IMR-90 (cell line): ENCODE measurements around the gene MCM8. TPM values are rescaled to one million over a fixed set of nuclear protein-coding genes. Genes with fewer than 3 reads are reported as not detected.

Experiments used
- ATAC-seq: fragments of 200-7000 bp; cut with Tn5 transposase; 2 replicates; pipeline ENCODE4 v1.9.1; 2020; ENCODE audit warnings: low read depth, mild to moderate bottlenecking, moderate library complexity
- BruUV-seq: library from RNA; stranded (reverse); fragments of 400-500 nt; replicated peaks from 2 replicates; lab custom pipeline; 2021; lab: Mats Ljungman, UMichigan
- CTCF ChIA-PET: fragments of 300-600 bp; formaldehyde crosslinking; extraction: SDS; loops from one replicate; lab custom pipeline; 2021; ENCODE audit warnings: antibody characterized with exemption; lab: Yijun Ruan, JAX
- POLR2A ChIA-PET: fragments of 300-600 bp; sonication (Branson Sonifier 250); formaldehyde crosslinking; loops from one replicate; lab custom pipeline; 2022; ENCODE audit warnings: antibody characterized with exemption; ENCODE audit not compliant: unreplicated experiment; lab: Charles Lee
- DNase-seq: peaks from one replicate; pipeline ENCODE4 v3.0.0; 2013
- H2AFZ ChIP-seq: replicated peaks from 2 replicates; pipeline ENCODE3; 2013; ENCODE audit warnings: low read length, mild to moderate bottlenecking; ENCODE audit not compliant: poor library complexity
- H2AK5ac ChIP-seq: 2 replicates; pipeline ENCODE4 v1.6.1; 2013; ENCODE audit warnings: low read depth, low read length, inconsistent platforms
- H2AK9ac ChIP-seq: replicated peaks from 2 replicates; pipeline ENCODE3; 2013; ENCODE audit warnings: mild to moderate bottlenecking, low read depth, low read length, moderate library complexity; ENCODE audit not compliant: poor library complexity
- H2BK120ac ChIP-seq: 2 replicates; pipeline ENCODE4 v1.6.1; 2013; ENCODE audit warnings: low read depth, low read length, inconsistent platforms
- H2BK15ac ChIP-seq: 3 replicates; pipeline ENCODE4 v1.6.1; 2013; ENCODE audit warnings: low read depth, low read length, inconsistent platforms
- H2BK20ac ChIP-seq: 2 replicates; pipeline ENCODE4 v1.6.1; 2013; ENCODE audit warnings: low read depth, mild to moderate bottlenecking, inconsistent platforms, low read length, moderate library complexity
- H2BK5ac ChIP-seq: 2 replicates; pipeline ENCODE4 v1.6.1; 2013; ENCODE audit warnings: mild to moderate bottlenecking, low read depth, low read length, inconsistent platforms; ENCODE audit not compliant: poor library complexity, severe bottlenecking
- H3K14ac ChIP-seq: replicated peaks from 2 replicates; pipeline ENCODE4 v1.6.1; 2013; ENCODE audit warnings: low read depth, low read length, inconsistent platforms
- H3K18ac ChIP-seq: 2 replicates; pipeline ENCODE4 v1.6.1; 2013; ENCODE audit warnings: low read depth, low read length, control low read depth
- H3K23ac ChIP-seq: 2 replicates; pipeline ENCODE4 v1.6.1; 2013; ENCODE audit warnings: low read depth, low read length, inconsistent platforms
- H3K27ac ChIP-seq: 2 replicates; pipeline ENCODE4 v1.5.1; 2013; ENCODE audit warnings: mild to moderate bottlenecking, control low read depth, low read length; ENCODE audit not compliant: insufficient read depth
- H3K27me3 ChIP-seq: 2 replicates; pipeline ENCODE4 v1.6.1; 2013; ENCODE audit warnings: low read length; ENCODE audit not compliant: control insufficient read depth, insufficient read depth
- H3K36me3 ChIP-seq: 2 replicates; pipeline ENCODE4 v1.6.1; 2013; ENCODE audit warnings: low read length, mixed read lengths; ENCODE audit not compliant: control insufficient read depth, insufficient read depth
- H3K4ac ChIP-seq: 2 replicates; pipeline ENCODE4 v1.6.1; 2013; ENCODE audit warnings: low read depth, low read length, inconsistent platforms
- H3K4me1 ChIP-seq: 2 replicates; pipeline ENCODE4 v1.6.1; 2013; ENCODE audit warnings: low read length, mixed read lengths; ENCODE audit not compliant: control insufficient read depth, insufficient read depth
- H3K4me2 ChIP-seq: 2 replicates; pipeline ENCODE4 v1.6.1; 2013; ENCODE audit warnings: low read depth, mild to moderate bottlenecking, control low read depth, low read length, moderate library complexity
- H3K4me3 ChIP-seq: 2 replicates; pipeline ENCODE4 v1.5.1; 2013; ENCODE audit warnings: low read depth, mild to moderate bottlenecking, control low read depth, low read length, moderate library complexity; ENCODE audit not compliant: insufficient read depth
- H3K56ac ChIP-seq: 2 replicates; pipeline ENCODE4 v1.6.1; 2013; ENCODE audit warnings: low read length, inconsistent platforms; ENCODE audit not compliant: insufficient read depth; ENCODE audit errors: extremely low read depth
- H3K79me1 ChIP-seq, 2 experiments: 2 replicates each; pipeline ENCODE4 v1.6.1; 2013; ENCODE audit warnings: low read length in 2 of 2, inconsistent platforms in 1 of 2, low read depth in 1 of 2
- H3K9ac ChIP-seq: 2 replicates; pipeline ENCODE4 v1.6.1; 2013; ENCODE audit warnings: low read depth, low read length, control low read depth
- H3K9me1 ChIP-seq: 2 replicates; pipeline ENCODE4 v1.6.1; 2013; ENCODE audit warnings: low read length, inconsistent platforms; ENCODE audit not compliant: insufficient read depth
- H3K9me3 ChIP-seq: 2 replicates; pipeline ENCODE4 v1.6.1; 2013; ENCODE audit warnings: low read length; ENCODE audit not compliant: control insufficient read depth, insufficient read depth
- H4K20me1 ChIP-seq: 2 replicates; pipeline ENCODE4 v1.6.1; 2013; ENCODE audit warnings: low read length, inconsistent platforms; ENCODE audit not compliant: insufficient read depth
- H4K5ac ChIP-seq: 2 replicates; pipeline ENCODE4 v1.6.1; 2013; ENCODE audit warnings: mild to moderate bottlenecking, low read depth, low read length, control low read depth
- H4K8ac ChIP-seq, 2 experiments: 2 replicates each; pipeline ENCODE4 v1.6.1; 2013; ENCODE audit warnings: low read depth in 2 of 2, low read length in 2 of 2, control low read depth in 1 of 2, inconsistent platforms in 1 of 2
- H4K91ac ChIP-seq: 2 replicates; pipeline ENCODE4 v1.6.1; 2013; ENCODE audit warnings: low read depth, low read length, inconsistent platforms; ENCODE audit not compliant: insufficient read depth
- BHLHE40 ChIP-seq: fragments of 150-350 bp; IDR thresholded peaks from 2 replicates; pipeline ENCODE4 v1.6.1; 2016; ENCODE audit warnings: mild to moderate bottlenecking, low read depth, low read length
- CEBPB ChIP-seq: IDR thresholded peaks from 2 replicates; pipeline ENCODE4 v1.6.1; 2012; ENCODE audit warnings: low read depth, low read length, improper control_type of control experiment
- CHD1 ChIP-seq: IDR thresholded peaks from 2 replicates; pipeline ENCODE4 v1.6.1; 2012; ENCODE audit warnings: low read depth, low read length, improper control_type of control experiment
- FOS ChIP-seq: fragments of 150-350 bp; IDR thresholded peaks from 2 replicates; pipeline ENCODE4 v1.6.1; 2016; ENCODE audit warnings: low read depth, low read length
- MAFK ChIP-seq: IDR thresholded peaks from 2 replicates; pipeline ENCODE4 v1.6.1; 2012; ENCODE audit warnings: low read depth, low read length, improper control_type of control experiment
- MAZ ChIP-seq: IDR thresholded peaks from 2 replicates; pipeline ENCODE4 v1.6.1; 2012; ENCODE audit warnings: low read depth, mild to moderate bottlenecking, low read length, improper control_type of control experiment, moderate library complexity, borderline replicate concordance
- MXI1 ChIP-seq: IDR thresholded peaks from 2 replicates; pipeline ENCODE4 v1.6.1; 2012; ENCODE audit warnings: low read depth, mild to moderate bottlenecking, low read length, moderate library complexity, borderline replicate concordance
- NFE2L2 ChIP-seq: fragments of 150-350 bp; IDR thresholded peaks from 2 replicates; pipeline ENCODE4 v1.6.1; 2016; ENCODE audit warnings: low read depth, mild to moderate bottlenecking, low read length
- POLR2A ChIP-seq: IDR thresholded peaks from 2 replicates; pipeline ENCODE4 v1.6.1; 2012; ENCODE audit warnings: mild to moderate bottlenecking, low read depth, low read length
- RAD21 ChIP-seq: IDR thresholded peaks from 2 replicates; pipeline ENCODE4 v1.6.1; 2012; ENCODE audit warnings: low read length, improper control_type of control experiment
- RCOR1 ChIP-seq: IDR thresholded peaks from 2 replicates; pipeline ENCODE4 v1.6.1; 2012; ENCODE audit warnings: mild to moderate bottlenecking, low read length, improper control_type of control experiment; ENCODE audit not compliant: insufficient replicate concordance
- SMC3 ChIP-seq: fragments of 150-350 bp; IDR thresholded peaks from 2 replicates; pipeline ENCODE4 v1.6.1; 2016; ENCODE audit warnings: low read depth, mild to moderate bottlenecking, antibody characterized with exemption, low read length, moderate library complexity
- WGBS, 2 experiments: methylation state at CpG; one replicate each; pipeline versions ENCODE4 v1.1.5 to v1.1.7; 2013; ENCODE audit warnings: missing lambda C conversion rate in 2 of 2; ENCODE audit not compliant: insufficient read length in 1 of 2; ENCODE audit errors: extremely low coverage in 2 of 2; 5-methylcytosine and 5-hydroxymethylcytosine counted together
- dilution Hi-C: fragments of 300-500 bp; cut with HindIII; formaldehyde crosslinking; loops from one replicate; pipeline ENCODE4 v1.14.3; 2018; ENCODE audit warnings: low sequenced_read_pairs; ENCODE audit not compliant: unreplicated experiment
- in situ Hi-C: fragments of 300-500 bp; cut with MboI; formaldehyde crosslinking; loops from 3 replicates; pipeline ENCODE4 v1.14.3; 2019; ENCODE audit warnings: low sequenced_read_pairs, inconsistent platforms, mixed read lengths
- intact Hi-C: fragments of 100-400 bp; cut with micrococcal nuclease; formaldehyde crosslinking; loops from 2 replicates; pipeline ENCODE4 v1.10.0; 2022
- polyA plus RNA-seq, 3 experiments: library from polyadenylated mRNA; depleted of rRNA; stranded (reverse); fragments of >200 nt; gene quantifications; 2 replicates each; pipeline ENCODE4 v1.2.3, GENCODE V29; 2012; ENCODE audit warnings: low replicate concordance in 1 of 3
- total RNA-seq: library from RNA; depleted of rRNA; stranded (reverse); fragments of >200 nt; gene quantifications from 2 replicates; pipeline ENCODE4 v1.2.3, GENCODE V29; 2012
- TF ChIP-seq, protein P1 (sequence below): fragments of 150-350 bp; IDR thresholded peaks from 2 replicates; pipeline ENCODE4 v1.6.1; 2017; ENCODE audit warnings: mild to moderate bottlenecking, antibody characterized with exemption, low read length, low read depth
- TF ChIP-seq, protein P2 (sequence below): conservative IDR thresholded peaks from 2 replicates; pipeline ENCODE4 v1.5.1; 2012; ENCODE audit warnings: mild to moderate bottlenecking, low read depth, low read length, improper control_type of control experiment

MCM8 gene
- total and polyA plus RNA-seq, 2 of the 4 experiments (the other 2 are of a cell fraction), result 4.2 to 11.5 TPM

- no peak for TF ChIP-seq MAZ
- no peak for TF ChIP-seq RAD21
- TF ChIP-seq, protein P1, sequence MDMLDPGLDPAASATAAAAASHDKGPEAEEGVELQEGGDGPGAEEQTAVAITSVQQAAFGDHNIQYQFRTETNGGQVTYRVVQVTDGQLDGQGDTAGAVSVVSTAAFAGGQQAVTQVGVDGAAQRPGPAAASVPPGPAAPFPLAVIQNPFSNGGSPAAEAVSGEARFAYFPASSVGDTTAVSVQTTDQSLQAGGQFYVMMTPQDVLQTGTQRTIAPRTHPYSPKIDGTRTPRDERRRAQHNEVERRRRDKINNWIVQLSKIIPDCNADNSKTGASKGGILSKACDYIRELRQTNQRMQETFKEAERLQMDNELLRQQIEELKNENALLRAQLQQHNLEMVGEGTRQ, result no peak
- TF ChIP-seq, protein P2, sequence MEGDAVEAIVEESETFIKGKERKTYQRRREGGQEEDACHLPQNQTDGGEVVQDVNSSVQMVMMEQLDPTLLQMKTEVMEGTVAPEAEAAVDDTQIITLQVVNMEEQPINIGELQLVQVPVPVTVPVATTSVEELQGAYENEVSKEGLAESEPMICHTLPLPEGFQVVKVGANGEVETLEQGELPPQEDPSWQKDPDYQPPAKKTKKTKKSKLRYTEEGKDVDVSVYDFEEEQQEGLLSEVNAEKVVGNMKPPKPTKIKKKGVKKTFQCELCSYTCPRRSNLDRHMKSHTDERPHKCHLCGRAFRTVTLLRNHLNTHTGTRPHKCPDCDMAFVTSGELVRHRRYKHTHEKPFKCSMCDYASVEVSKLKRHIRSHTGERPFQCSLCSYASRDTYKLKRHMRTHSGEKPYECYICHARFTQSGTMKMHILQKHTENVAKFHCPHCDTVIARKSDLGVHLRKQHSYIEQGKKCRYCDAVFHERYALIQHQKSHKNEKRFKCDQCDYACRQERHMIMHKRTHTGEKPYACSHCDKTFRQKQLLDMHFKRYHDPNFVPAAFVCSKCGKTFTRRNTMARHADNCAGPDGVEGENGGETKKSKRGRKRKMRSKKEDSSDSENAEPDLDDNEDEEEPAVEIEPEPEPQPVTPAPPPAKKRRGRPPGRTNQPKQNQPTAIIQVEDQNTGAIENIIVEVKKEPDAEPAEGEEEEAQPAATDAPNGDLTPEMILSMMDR, result no peak
- TF ChIP-seq CHD1, result no peak
- no peak for TF ChIP-seq BHLHE40
- TF ChIP-seq MXI1, result no peak
- no peak for TF ChIP-seq SMC3
- no peak for TF ChIP-seq CEBPB
- no peak for TF ChIP-seq MAFK
- TF ChIP-seq RCOR1, result no peak
- no peak for TF ChIP-seq NFE2L2
- TF ChIP-seq POLR2A, result no peak
- TF ChIP-seq FOS, result no peak
- no peaks in the 10 kb centered on the region; the same call in 1 of the 2 replicates for H3K9me1 ChIP-seq
- ChIA-PET CTCF (no interaction called here), POLR2A (interaction anchor here (0.6 kb wide), 1 partner anchor 1408 kb away, joined by 3 read pairs; no protein-coding TSS in a partner anchor)
- H2BK20ac ChIP-seq, result no peak overlapping the region
- H3K14ac ChIP-seq, result no peak overlapping the region
- H4K91ac ChIP-seq, result no peak overlapping the region
- WGBS, 2 experiments, result no CpG with 5 or more reads among the region's 9 CpGs
- H3K9ac ChIP-seq, result no peak overlapping the region
- no peak overlapping the region for H2AFZ ChIP-seq
- BruUV-seq, result no TSS peak
- no peaks in the 10 kb centered on the region for H4K20me1 ChIP-seq
- H4K5ac ChIP-seq, result no peak overlapping the region
- DNase-seq, result no peak
- no peak overlapping the region for H2BK15ac ChIP-seq
- no peak overlapping the region for H2BK120ac ChIP-seq
- in situ Hi-C loops, result loop anchor here (25.0 kb wide), 1 partner anchor 432 kb away; no protein-coding TSS in a partner anchor
- no peak for ATAC-seq
- no peaks in the 10 kb centered on the region for H3K79me1 ChIP-seq
- H3K36me3 ChIP-seq, result peaks cover 2% of the 10 kb centered on the region; the same call in 1 of the 2 replicates
- intact Hi-C loops, result no loop called here
- no peak overlapping the region for H3K23ac ChIP-seq
- H2BK5ac ChIP-seq, result no peak overlapping the region
- no peak overlapping the region for H3K4me2 ChIP-seq
- no peak overlapping the region for H2AK5ac ChIP-seq
- no peak overlapping the region for H3K4ac ChIP-seq
- H3K56ac ChIP-seq, result no peak overlapping the region
- no peak overlapping the region for H3K27ac ChIP-seq
- H2AK9ac ChIP-seq, result no peak overlapping the region
- no peaks in the 10 kb centered on the region for H3K9me3 ChIP-seq
- dilution Hi-C loops, result no loop called here
- no peaks in the 10 kb centered on the region for H3K27me3 ChIP-seq
- peaks cover 2% of the 10 kb centered on the region; the same call in 1 of the 2 replicates for H3K4me1 ChIP-seq
- no peak overlapping the region for H4K8ac ChIP-seq
- H3K4me3 ChIP-seq, result no peak overlapping the region
- no peak overlapping the region for H3K18ac ChIP-seq
Measured at GRCh38 chr20:5969348-5969935, 19.0 kb downstream of the MCM8 start.
